ENCODE results near the gene ITLN2. TPM values are rescaled to one million over a fixed set of nuclear protein-coding genes. Genes with fewer than 3 reads are reported as not detected.
"Not testable (repeated sequence)": the region's sequence is repeated elsewhere in the genome, so short reads cannot be mapped to it uniquely, and the experiment has no call there.

Gene ITLN2
- under 1 TPM in 1 of 12 donors, not detected in 11; 0.36 TPM for polyA plus RNA-seq (ENCODE audit: insufficient read length in 12 of 12)
- long read RNA-seq, donor 1, result 0 reads
- long read RNA-seq, donor 2, result 0 reads
- long read RNA-seq, donor 3, result 0 reads
- long read RNA-seq, donor 4, result 0 reads
- long read RNA-seq, donor 5, result 0 reads
- long read RNA-seq, donor 6, result 0 reads
- long read RNA-seq, donor 7, result 0 reads
- long read RNA-seq, donor 8, result 0 reads
- long read RNA-seq, donor 9, result 0 reads
- long read RNA-seq, donor 10, result 0 reads
- long read RNA-seq, donor 11, result 0 reads

GRCh38 chr1:160954158-160955104, at the start of gene ITLN2:
ITLN2 (minus strand) TSS chr1:160954809; CDS start chr1:160954741, 68 bp downstream.
- DNase-seq, result no peak

DNA sequence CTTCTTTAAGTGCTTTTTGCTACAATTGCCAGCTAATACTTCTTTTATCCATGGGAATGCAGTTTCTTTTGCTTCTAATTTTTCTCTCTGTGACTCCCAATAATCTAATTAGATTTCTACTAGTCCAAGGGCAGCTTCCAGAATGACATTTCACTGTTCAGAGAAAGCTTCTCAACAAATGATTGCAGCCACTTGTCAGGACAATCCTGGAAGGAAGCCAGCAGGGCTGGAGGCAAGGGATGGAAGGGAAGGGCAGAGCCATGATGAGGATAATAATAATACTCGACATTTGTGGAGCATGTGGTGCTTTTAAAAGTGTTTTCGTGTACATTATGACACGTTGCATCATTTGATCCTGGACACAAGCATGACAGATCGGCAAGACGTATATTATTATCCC, 46.9 kb upstream of the ITLN2 start:
- no peak for DNase-seq

GRCh38 chr1:161000736-161001480, 46.3 kb upstream of the ITLN2 start:
- DNase-seq, result no peak

DNA sequence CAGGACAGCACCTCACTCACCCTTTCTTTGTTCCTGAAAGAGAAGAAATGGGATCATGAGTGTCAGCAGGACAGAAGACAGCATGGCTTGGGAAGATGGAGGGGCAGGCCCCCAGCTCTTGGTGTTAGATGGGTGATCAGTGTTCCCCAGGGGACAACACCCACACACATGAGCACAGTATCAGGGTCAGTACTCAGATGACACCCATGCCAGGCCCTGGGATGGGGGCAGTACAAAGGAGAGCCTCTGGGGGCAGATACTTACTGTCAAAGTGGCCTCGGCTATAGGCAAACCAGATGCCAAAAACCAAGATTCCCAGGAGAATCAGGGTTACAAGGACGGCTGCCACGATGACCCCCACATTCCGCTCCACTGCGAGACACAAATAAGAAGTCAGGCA, 44.8 kb upstream of the ITLN2 start:
- no peak for DNase-seq

- no peak for DNase-seq
Measured at GRCh38 chr1:160997323-160998038, 42.9 kb upstream of the ITLN2 start.

- no peak for DNase-seq
Measured at GRCh38 chr1:160996178-160996577, 41.6 kb upstream of the ITLN2 start.

DNA sequence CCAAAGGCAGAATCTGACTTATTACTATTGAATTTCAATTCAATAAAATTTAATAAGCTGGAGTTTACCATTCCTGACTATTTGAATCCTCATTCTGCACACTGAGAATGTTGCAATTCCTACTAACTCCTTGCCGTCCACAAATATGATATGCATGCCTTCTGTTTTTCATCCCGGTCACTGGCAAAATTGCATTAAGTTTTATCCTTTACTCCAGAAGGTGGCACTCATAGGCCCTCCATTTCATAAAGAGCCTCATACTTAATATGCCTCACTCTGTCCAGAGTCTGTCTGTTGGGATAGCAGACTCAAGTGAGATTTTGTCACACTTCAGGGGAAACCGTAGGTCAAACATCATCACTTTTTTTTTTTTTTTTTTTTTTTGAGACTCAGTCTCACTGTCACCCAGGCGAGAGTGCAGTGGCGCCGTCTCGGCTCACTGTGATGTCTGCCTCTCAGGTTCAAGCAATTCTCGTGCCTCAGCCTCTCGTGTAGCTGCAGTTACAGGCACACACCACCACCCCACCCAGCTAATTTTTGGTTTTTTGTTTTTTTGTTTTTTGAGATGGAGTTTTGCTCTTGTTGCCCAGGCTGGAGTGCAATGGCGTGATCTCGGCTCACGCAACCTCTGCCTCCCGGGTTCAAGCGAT, 39.1 kb upstream of the ITLN2 start:
- DNase-seq, result peak; percentile 41

DNA sequence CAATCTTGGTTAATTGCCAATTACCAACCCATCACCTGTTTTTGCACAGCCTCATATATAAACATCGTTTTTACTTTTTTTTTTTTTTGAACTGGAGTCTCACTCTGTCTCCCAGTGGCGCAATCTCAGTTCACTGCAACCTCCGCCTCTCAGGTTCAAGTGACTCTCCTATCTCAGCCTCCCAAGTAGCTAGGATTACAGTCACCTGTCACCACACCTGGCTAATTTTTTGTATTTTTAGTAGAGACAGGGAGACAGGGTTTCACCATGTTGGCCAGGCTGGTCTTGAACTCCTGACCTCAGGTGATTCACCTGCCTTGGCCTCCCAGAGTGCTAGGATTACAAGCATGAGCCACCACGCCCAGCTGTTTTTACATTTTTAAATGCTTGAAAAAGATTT, 37.4 kb upstream of the ITLN2 start:
- not testable (repeated sequence) for DNase-seq

DNA sequence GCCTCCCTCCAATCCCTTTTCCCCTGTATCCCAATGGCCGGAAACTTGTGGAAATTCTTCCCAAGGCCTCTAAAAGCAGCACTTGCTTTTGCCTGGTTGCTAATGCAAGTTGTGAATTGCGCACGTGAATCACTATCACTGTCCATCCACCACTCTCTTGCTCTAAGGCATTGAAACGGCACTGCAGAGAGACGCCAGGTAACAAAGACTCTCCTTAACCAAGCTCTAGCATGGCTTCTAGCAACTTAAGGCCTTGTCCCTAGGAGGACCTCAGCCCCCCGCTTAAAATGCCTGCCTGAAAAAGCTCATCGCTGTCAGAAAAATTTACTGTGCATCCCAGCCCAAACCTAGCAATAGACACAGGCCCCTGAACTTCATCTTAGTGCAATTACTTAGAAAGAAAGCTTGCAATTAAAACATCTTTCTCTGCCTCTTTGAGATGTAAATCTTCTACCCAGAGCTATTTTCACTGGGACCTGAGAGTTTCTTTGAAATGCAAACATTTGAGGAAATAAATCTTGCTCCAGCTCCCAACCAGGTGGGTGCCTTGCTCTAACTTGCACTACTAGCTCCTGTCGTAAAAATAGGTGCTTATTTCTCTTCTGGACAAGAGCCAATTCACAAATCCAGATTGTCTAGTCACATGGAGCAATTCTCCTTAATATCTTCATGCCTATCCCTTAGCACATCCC, 32.9 kb upstream of the ITLN2 start:
- DNase-seq, result no peak

DNA sequence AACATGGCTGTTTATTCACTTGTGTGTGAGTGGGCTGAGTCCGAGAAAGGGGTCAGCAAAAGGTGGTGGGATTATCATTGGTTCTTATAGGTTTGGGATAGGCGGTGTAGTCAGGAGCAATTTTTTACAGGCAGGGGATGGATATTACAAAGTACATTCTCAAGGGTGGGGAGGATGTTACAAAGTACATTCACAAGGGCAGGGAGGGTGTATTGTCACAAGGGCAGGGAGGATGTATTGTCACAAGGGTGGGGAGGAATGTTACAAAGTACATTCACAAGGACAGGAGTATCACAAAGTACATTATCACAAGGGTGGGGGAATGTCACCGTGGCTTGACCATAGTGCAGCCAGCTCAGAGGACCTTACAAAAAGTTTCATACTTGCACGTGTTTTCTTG, 31.1 kb upstream of the ITLN2 start:
- no peak for DNase-seq

- DNase-seq, result no peak
Measured at GRCh38 chr1:160981584-160982411, 27.2 kb upstream of the ITLN2 start.

- no peak for DNase-seq
Measured at GRCh38 chr1:160979286-160979685, 24.7 kb upstream of the ITLN2 start.

DNA sequence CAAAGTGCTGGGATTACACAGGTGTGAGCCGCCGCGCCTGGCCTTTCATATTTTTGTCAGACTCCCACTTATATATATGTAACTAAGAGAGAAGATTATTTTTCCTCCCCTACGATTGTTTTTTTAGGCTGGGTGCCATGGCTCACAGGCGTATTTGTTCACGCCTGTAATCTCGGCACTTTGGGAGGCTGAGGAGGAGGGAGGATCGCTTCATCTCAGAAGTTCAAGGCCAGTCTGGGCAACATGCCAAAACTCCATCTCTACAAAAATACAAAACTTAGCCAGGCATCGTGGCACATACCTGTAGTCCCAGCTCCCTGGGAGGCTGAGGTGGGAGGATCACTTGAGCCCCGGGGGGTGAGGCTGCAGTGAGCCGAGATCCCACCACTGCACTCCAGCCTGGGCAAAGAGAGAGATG, 23.9 kb upstream of the ITLN2 start:
- DNase-seq, result no peak

DNA sequence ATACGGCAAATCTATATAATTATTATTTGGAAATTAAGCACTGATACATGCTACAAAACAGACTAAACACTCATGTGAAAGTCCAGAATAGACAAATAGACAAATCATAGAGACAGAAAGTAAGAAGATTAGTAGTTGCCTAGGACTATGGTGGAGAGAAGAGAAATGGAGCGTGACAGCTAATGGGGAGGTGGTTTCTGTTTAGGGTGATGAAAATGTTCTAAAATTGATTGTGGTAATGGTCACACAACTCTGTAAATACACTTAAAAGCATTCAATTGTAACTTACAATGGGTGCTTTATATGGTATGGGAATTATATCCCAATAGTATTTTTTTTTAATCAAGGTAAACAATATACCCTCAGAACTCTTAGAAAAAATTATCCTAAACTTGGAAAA, 20.4 kb upstream of the ITLN2 start:
- no peak for DNase-seq

DNA sequence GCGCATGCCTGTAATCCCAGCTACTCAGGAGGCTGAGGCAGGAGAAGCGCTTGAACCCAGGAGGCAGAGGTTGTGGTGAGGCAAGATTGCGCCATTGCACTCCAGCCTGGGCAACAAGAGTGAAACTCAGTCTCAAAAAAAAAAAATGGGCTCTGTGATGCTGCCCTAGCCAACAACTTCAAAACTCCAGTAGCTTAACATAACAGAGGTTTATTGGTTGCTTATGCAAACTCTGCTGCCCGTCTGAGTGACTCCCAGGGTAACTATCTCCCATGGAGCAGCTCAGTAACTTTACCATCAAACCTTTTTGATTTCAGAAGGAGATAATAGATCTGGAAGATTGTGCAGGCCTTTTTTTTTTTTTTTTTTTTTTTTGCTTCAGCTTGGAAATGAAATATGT, 18.9 kb upstream of the ITLN2 start:
- no peak for DNase-seq

DNA sequence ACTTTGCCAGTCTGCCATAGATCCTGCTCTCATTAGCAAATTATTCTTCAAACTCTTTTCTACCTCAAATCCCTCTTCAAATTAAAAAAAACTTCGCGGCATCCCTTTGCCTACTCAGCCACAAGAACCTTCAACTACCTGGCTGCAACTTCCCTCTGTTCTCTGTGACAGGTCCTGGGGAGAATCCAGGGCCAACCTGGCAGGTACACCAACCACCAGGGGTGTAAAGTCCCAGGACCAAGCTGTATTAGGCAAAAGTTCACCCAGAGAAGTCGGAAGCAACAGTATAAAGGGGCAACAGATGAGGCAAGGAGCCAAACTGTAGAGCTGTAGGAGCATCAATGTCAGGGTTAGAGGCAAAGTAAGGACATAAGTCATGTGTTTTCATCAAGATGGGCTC, 18.3 kb upstream of the ITLN2 start:
- no peak for DNase-seq

- DNase-seq, result no peak
Measured at GRCh38 chr1:160971618-160972056, 17.0 kb upstream of the ITLN2 start.

GRCh38 chr1:160963521-160963920, 8.9 kb upstream of the ITLN2 start:
- DNase-seq, result no peak

DNA sequence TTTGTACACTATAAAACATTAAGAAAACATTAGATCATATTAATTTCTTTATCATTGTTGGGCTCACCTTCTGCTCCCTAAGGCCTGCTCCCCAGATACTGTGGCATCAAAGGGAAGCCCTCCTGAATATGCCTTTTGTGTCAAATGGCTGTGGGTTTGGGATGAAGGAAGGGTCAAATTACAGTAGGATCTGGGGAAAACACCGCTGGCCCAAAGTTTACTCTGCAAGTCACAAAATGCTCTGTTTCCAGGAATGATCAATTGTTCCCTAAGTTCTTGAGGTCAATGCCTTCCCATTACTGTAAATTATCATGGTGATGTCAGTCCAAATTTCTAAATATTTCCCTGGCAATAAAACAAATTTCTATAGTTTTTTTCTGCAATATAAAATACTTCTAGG, 6.8 kb upstream of the ITLN2 start:
- DNase-seq, result no peak

- DNase-seq, result no peak
Measured at GRCh38 chr1:160956966-160957365, 2.4 kb upstream of the ITLN2 start.
